ENCODE measurements around the gene THOC7.

The THOC7 gene

DNA sequence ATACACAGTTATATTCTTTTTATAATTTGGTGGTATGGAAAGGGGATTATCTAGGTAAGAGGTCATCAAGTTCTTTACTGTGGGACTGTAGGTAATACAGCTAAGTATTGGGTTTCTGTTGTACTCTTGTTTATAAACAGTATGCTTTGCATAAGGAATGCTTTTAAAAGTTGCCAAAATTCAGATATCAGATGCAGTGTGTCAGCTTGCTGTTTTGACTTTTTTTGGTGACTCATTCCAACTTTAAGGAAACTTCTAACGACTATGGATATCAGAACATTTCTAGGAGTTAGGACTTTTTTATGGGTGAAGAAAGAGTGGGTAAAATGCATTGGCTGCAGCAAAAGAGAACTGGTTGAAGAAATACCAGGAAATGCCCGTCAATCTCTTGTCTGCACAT is 45.8 kb upstream of the THOC7 start:
- no peak overlapping the region for H3K4me3 ChIP-seq (ENCODE audit: low read depth, low read length)
- DNase-seq (ENCODE audit: low read depth) = no peak
- TF ChIP-seq, protein P1, sequence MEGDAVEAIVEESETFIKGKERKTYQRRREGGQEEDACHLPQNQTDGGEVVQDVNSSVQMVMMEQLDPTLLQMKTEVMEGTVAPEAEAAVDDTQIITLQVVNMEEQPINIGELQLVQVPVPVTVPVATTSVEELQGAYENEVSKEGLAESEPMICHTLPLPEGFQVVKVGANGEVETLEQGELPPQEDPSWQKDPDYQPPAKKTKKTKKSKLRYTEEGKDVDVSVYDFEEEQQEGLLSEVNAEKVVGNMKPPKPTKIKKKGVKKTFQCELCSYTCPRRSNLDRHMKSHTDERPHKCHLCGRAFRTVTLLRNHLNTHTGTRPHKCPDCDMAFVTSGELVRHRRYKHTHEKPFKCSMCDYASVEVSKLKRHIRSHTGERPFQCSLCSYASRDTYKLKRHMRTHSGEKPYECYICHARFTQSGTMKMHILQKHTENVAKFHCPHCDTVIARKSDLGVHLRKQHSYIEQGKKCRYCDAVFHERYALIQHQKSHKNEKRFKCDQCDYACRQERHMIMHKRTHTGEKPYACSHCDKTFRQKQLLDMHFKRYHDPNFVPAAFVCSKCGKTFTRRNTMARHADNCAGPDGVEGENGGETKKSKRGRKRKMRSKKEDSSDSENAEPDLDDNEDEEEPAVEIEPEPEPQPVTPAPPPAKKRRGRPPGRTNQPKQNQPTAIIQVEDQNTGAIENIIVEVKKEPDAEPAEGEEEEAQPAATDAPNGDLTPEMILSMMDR (conservative IDR thresholded peaks at IDR 0.05; ENCODE audit: low read depth, low read length) = no peak

DNA sequence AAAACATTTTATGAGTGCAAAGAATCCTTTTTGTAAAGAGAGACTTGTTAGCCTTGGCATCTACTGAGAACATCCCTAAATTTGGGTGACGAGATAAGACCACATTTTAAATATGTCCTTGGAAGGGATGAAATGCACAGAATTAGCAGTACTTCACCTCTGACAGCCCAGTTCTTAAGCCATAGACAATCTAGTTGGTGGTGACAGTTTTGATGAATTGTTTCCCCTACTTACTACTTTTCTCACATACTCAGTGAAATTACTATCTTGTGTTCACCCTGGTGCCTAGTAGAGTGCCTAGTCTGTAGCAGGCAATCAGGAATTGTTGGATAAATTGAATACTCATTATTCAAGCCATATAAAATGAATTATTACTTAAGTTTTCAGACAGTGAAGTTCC is 45.2 kb upstream of the THOC7 start:
- H3K4me3 ChIP-seq (ENCODE audit: low read depth, low read length) = no peak overlapping the region
- no peak for DNase-seq (ENCODE audit: low read depth)
- TF ChIP-seq, protein P1 (conservative IDR thresholded peaks at IDR 0.05; ENCODE audit: low read depth, low read length) = no peak

DNA sequence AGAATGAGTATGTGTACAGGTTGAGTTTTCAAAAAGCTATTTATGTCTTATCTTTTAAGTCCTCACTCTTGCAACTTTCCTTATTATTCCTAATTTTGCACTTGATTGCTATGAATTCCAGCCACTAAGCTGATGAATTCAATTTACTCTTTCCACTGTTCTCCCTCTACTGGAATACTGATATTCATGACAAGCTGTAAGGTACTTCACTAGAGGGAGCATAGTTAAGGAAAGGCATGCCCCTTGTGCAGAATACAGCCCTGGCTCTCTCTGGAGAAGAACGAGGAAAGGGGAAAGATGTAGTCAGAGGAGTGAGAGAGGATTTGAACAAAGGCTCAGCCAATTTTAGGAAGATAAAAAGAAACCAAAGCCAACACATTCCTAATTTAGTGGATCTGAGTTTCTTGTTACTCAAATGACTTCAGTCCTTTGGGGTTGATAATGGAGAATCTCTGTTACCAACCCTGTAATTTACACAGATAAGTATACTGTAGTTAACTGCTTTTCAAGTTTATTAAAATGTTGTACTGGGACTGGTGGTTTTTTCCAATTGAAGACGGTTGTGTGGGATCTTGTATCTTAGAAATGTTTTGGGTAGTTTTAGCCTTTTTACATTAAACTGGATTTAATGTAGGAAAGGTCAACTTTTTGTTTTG is 44.6 kb upstream of the THOC7 start:
- TF ChIP-seq, protein P1 (conservative IDR thresholded peaks at IDR 0.05; ENCODE audit: low read depth, low read length) = peak; percentile 61
- H3K4me3 ChIP-seq (ENCODE audit: low read depth, low read length) = no peak overlapping the region
- DNase-seq (ENCODE audit: low read depth) = peak; percentile 54

DNA sequence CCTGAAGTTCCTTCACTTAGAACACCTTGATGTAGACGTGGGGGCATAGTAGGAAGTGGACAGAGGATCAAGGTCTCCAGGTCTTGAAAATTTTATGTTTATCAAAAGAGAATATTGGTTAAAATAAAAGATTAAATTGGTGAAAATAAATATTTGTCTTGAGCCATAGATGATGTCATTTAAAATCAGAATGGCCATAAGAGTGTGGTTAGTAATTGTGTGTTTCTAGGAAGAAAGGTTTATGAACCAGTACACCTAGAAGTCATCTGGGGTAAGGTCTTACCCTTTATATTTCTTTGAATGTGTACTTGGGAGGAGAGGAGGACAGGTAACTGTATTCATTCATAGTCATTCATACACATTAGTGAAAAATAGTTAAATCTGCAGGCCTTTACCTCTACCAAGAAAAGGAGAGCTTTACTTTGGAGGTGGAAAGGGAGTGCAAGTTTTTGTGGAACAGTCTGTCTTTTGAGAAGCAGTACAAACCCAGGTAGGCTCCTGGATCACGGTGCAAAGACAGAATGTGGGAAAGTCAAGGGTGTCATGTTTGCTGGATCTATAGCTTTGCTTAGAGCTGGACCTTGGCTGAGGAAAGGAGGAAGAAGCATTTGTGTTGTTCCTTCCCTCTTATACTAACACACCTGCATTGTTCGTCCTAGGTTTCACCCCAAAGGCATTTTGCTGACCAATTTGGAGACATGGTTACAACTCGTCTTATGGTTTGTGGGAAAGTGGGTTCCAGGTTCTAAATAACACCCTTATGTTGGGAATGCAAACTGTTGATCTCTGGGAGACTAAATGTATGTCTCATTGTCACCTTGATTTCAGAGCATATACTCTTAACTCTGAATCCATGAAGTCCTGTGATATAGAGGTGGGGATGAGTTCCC is 42.4 kb upstream of the THOC7 start:
- TF ChIP-seq, protein P1 (conservative IDR thresholded peaks at IDR 0.05; ENCODE audit: low read depth, low read length) = no peak

DNA sequence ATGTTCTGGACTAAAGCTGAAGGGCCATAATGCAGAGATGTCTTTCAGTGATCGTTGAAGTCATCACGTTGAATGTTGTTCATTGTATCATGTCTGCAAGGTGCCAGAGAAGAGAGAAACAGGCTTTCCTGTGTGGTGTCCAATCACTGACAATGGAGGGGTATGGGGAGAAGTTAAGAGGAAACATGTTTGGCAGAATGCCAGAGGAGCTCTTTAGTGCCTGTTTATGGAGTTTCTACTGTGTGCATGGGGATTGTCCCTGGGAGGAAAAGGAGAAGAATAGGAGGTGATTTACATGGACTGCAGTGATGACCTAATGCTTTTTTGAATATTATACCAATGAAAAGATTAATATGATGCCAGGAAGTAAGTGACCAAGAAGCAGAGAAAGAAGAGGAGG is 36.9 kb upstream of the THOC7 start:
- TF ChIP-seq, protein P1 (conservative IDR thresholded peaks at IDR 0.05; ENCODE audit: low read depth, low read length) = no peak
- DNase-seq (ENCODE audit: low read depth) = peak; percentile 13
- H3K4me3 ChIP-seq (ENCODE audit: low read depth, low read length) = no peak overlapping the region

More for the DNA sequence above, 42.4 kb upstream of the THOC7 start:
- DNase-seq (ENCODE audit: low read depth) = no peak
- H3K4me3 ChIP-seq (ENCODE audit: low read depth, low read length) = no peak overlapping the region

DNA sequence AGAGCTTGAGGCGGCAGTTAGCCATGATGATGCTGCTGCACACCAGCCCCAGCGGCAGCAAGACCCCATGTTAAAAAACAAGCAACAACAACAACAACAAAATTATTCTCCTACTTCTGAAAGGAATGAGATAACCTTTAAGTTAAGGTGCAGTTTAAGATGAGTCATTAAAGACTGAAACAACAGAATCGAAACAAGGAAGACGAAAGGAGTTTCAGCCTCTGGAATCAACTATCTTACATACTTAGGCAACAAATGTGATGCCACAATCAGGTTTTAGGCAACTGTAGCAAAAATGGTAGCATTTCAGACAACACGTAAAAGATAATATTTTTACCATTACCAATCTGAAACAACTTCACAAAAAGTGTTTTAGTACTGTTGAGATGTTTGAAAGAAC is 36.4 kb upstream of the THOC7 start:
- TF ChIP-seq, protein P1 (conservative IDR thresholded peaks at IDR 0.05; ENCODE audit: low read depth, low read length) = no peak
- no peak overlapping the region for H3K4me3 ChIP-seq (ENCODE audit: low read depth, low read length)
- DNase-seq (ENCODE audit: low read depth) = no peak
